ENCODE measurements around the gene ATP10B. TPM values are rescaled to one million over a fixed set of nuclear protein-coding genes. Genes with fewer than 3 reads are reported as not detected.

The ATP10B gene
- total and polyA plus RNA-seq, 2 of the 8 experiments (the other 6 are each of a cell fraction or from before 2014, with no cell fraction given): 0.06 to 0.11 TPM

- TF ChIP-seq CTBP2 (IDR thresholded peaks at IDR 0.05; ENCODE audit: borderline replicate concordance, insufficient read depth, insufficient read length, low read length) (no peak), JUN (IDR thresholded peaks at IDR 0.05; ENCODE audit: low read depth, low read length) (no peak), GABPA (IDR thresholded peaks at IDR 0.05; ENCODE audit: borderline replicate concordance, insufficient read depth, low read length) (no peak), RAD21 (IDR thresholded peaks at IDR 0.05 in 1 of 2, conservative IDR thresholded peaks at IDR 0.05 in 1 of 2; ENCODE audit: low read depth in 2 of 2, low read length in 2 of 2) (no peak), KDM5A (IDR thresholded peaks at IDR 0.05; ENCODE audit: low read length) (no peak), TBP (IDR thresholded peaks at IDR 0.05; ENCODE audit: low read depth, low read length) (no peak), SP2 (IDR thresholded peaks at IDR 0.05; ENCODE audit: low read length) (no peak), CHD1 (IDR thresholded peaks at IDR 0.05; ENCODE audit: low read depth, low read length) (no peak), CBX8 (IDR thresholded peaks at IDR 0.05; ENCODE audit: borderline replicate concordance, low read depth, low read length) (no peak), POU5F1 (IDR thresholded peaks at IDR 0.05; ENCODE audit: low read depth, low read length) (no peak), BACH1 (IDR thresholded peaks at IDR 0.05; ENCODE audit: low read length) (no peak), GTF2F1 (IDR thresholded peaks at IDR 0.05; ENCODE audit: borderline replicate concordance, low read depth, low read length) (no peak), SAP30 (IDR thresholded peaks at IDR 0.05; ENCODE audit: insufficient read depth, insufficient replicate concordance, low read length) (no peak)
- TF ChIP-seq, protein P1, sequence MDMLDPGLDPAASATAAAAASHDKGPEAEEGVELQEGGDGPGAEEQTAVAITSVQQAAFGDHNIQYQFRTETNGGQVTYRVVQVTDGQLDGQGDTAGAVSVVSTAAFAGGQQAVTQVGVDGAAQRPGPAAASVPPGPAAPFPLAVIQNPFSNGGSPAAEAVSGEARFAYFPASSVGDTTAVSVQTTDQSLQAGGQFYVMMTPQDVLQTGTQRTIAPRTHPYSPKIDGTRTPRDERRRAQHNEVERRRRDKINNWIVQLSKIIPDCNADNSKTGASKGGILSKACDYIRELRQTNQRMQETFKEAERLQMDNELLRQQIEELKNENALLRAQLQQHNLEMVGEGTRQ (IDR thresholded peaks at IDR 0.05; ENCODE audit: low read length): no peak
- Histone ChIP-seq H3K4me2 (ENCODE audit: insufficient read depth in 1 of 2, low read depth in 2 of 2, low read length in 2 of 2) (no peak overlapping the region), H2BK120ac (replicated peaks; ENCODE audit: low read depth, low read length) (no peak overlapping the region), H3K27ac (ENCODE audit: low read depth, low read length) (no peak overlapping the region), H3K4ac (replicated peaks; ENCODE audit: insufficient read length, low read depth, low read length) (no peak overlapping the region), H3K79me1 (ENCODE audit: low read depth, low read length) (no peaks in the 10 kb centered on the region), H3K23ac (ENCODE audit: insufficient read length) (no peak overlapping the region), H3K4me1 (replicated peaks in 1 of 4; ENCODE audit: control insufficient read depth in 3 of 4, insufficient read depth in 4 of 4, low read length in 3 of 4) (no peaks in the 10 kb centered on the region), H2AK5ac (ENCODE audit: low read depth, low read length) (no peak overlapping the region), H4K91ac (replicated peaks; ENCODE audit: insufficient read length, low read length) (no peak overlapping the region), H3K27me3 (replicated peaks in 1 of 4; ENCODE audit: control insufficient read depth in 3 of 4, extremely low read depth in 1 of 4, insufficient read depth in 3 of 4, low read length in 3 of 4) (no peaks in the 10 kb centered on the region), H3K14ac (ENCODE audit: insufficient read length) (no peak overlapping the region), H4K5ac (ENCODE audit: insufficient read length, low read depth, low read length) (no peak overlapping the region), H4K8ac (ENCODE audit: extremely low read depth, insufficient read depth, low read length) (no peak overlapping the region), H2BK20ac (ENCODE audit: low read length) (no peak overlapping the region), H3K36me3 (ENCODE audit: control insufficient read depth in 2 of 4, insufficient read depth in 4 of 4, low read length in 3 of 4) (no peaks in the 10 kb centered on the region), H4K20me1 (replicated peaks in 1 of 2; ENCODE audit: control insufficient read depth in 1 of 2, insufficient read depth in 2 of 2, low read length in 2 of 2) (no peaks in the 10 kb centered on the region), H2AFZ (ENCODE audit: low read length) (no peak overlapping the region), H2BK15ac (ENCODE audit: low read length) (no peak overlapping the region), H3K18ac (ENCODE audit: extremely low read depth, low read length) (no peak overlapping the region), H3K79me2 (ENCODE audit: control insufficient read depth in 1 of 2, insufficient read depth in 2 of 2, low read length in 2 of 2) (no peaks in the 10 kb centered on the region), H2BK5ac (ENCODE audit: low read depth, low read length) (no peak overlapping the region), H3K23me2 (ENCODE audit: low read depth, low read length) (no peaks in the 10 kb centered on the region), H3K4me3 (ENCODE audit: extremely low read depth in 1 of 4, insufficient read depth in 2 of 4, low read depth in 3 of 4, low read length in 4 of 4) (no peak overlapping the region), H2BK12ac (ENCODE audit: low read depth, low read length) (no peak overlapping the region), H3K9me3 (ENCODE audit: insufficient read depth in 2 of 2, low read depth in 1 of 2, low read length in 1 of 2) (no peaks in the 10 kb centered on the region), H3K9ac (replicated peaks in 1 of 4; ENCODE audit: extremely low read depth in 1 of 4, low read depth in 3 of 4, low read length in 3 of 4) (no peak overlapping the region), H3K56ac (replicated peaks; ENCODE audit: insufficient read length, low read depth, low read length) (no peak overlapping the region)
- FAIRE-seq (no peak), DNase-seq (ENCODE audit: low read depth in 1 of 2, low spot score in 2 of 2) (no peak)
- ChIA-PET CTCF (ENCODE audit: partially characterized antibody) (interaction anchor here (0.9 to 1.1 kb wide), 2 partner anchors 78 to 406 kb away, joined by 3 read pairs; no protein-coding TSS in a partner anchor), POLR2A (ENCODE audit: partially characterized antibody) (no interaction called here)
- 94% methylated on average over 2 of the region's 2 CpGs; no CpG with 5 or more reads in 1 of the 2 experiments for WGBS, 2 experiments (ENCODE audit: extremely low coverage in 1 of 2, insufficient coverage in 1 of 2, insufficient read length in 1 of 2, insufficient replicate concordance in 2 of 2, low coverage in 1 of 2, low lambda C conversion rate in 2 of 2, missing lambda C conversion rate in 1 of 2)
Measured at GRCh38 chr5:160844177-160844576, 7.8 kb downstream of the ATP10B start.

Measured in H1 (cell line).